Neutrophil (primary cell): ENCODE measurements around the gene CASKIN1.

Source experiments
- H3K27ac ChIP-seq: fragments of 200-600 bp; sonication (generic); 2 replicates; pipeline ENCODE4 v1.5.1; 2016; ENCODE audit warnings: mild to moderate bottlenecking, moderate library complexity
- H3K27me3 ChIP-seq: fragments of 200-600 bp; sonication (generic); 2 replicates; pipeline ENCODE4 v1.6.0; 2016; ENCODE audit warnings: mild to moderate bottlenecking
- H3K36me3 ChIP-seq: fragments of 200-600 bp; sonication (generic); 2 replicates; pipeline ENCODE4 v1.5.1; 2017
- H3K4me1 ChIP-seq, 2 experiments: fragments of 200-600 bp in 1 of 2; sonication (generic) in 1 of 2; 1 replicate in 1 of 2; 2 replicates in 1 of 2; pipeline versions ENCODE4 v1.5.1 to v1.6.1; 2013 to 2016; ENCODE audit warnings: low read depth in 1 of 2, low read length in 1 of 2, mild to moderate bottlenecking in 1 of 2, moderate library complexity in 1 of 2; ENCODE audit not compliant: control insufficient read depth in 1 of 2, insufficient read depth in 1 of 2
- H3K4me3 ChIP-seq, 2 experiments: fragments of 200-600 bp in 1 of 2; sonication (generic) in 1 of 2; 1 replicate in 1 of 2; 2 replicates in 1 of 2; pipeline ENCODE4 v1.5.1; 2013 to 2016; ENCODE audit warnings: low read depth in 1 of 2, low read length in 1 of 2, mild to moderate bottlenecking in 1 of 2, moderate library complexity in 1 of 2
- H3K9me3 ChIP-seq: fragments of 200-600 bp; sonication (generic); 2 replicates; pipeline ENCODE4 v1.5.1; 2016
- CTCF ChIP-seq: fragments of 200-600 bp; sonication (generic); IDR thresholded peaks from 2 replicates; pipeline ENCODE4 v1.5.1; 2016; ENCODE audit warnings: antibody characterized with exemption

Gene CASKIN1

GRCh38 chr16:2194852-2195321, 1.5 kb downstream of the CASKIN1 start:
- Histone ChIP-seq H3K36me3 (no peaks in the 10 kb centered on the region), H3K4me1 (peaks cover 0 to 11% of the 10 kb centered on the region in 2 experiments), H3K4me3 (no peak overlapping the region), H3K27me3 (peaks cover 70% of the 10 kb centered on the region), H3K27ac (no peak overlapping the region), H3K9me3 (no peaks in the 10 kb centered on the region)
- TF ChIP-seq CTCF: peak; percentile 30

GRCh38 chr16:2194166-2194834, 2.1 kb downstream of the CASKIN1 start:
- Histone ChIP-seq H3K36me3 (no peaks in the 10 kb centered on the region), H3K4me3 (no peak overlapping the region), H3K27me3 (peaks cover 64% of the 10 kb centered on the region), H3K9me3 (no peaks in the 10 kb centered on the region), H3K27ac (no peak overlapping the region), H3K4me1 (peaks cover 0 to 11% of the 10 kb centered on the region in 2 experiments)
- TF ChIP-seq CTCF: no peak

DNA sequence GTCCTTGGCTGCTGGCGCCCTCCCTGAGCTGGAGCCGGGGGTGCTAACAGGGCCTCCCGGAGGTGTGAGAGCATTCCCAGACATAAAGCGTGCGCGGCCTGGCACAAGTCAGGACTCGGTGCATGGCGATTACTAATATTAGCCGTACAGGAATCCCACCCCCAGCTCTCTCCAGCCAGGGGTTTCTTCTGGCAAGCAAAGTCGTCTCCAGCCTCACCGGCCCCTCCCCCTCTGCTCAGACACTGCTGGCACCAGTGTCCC, 5.0 kb downstream of the CASKIN1 start:
- no peak overlapping the region for H3K27ac ChIP-seq
- no peak for TF ChIP-seq CTCF
- H3K4me3 ChIP-seq: no peak overlapping the region
- peaks cover 37% of the 10 kb centered on the region for H3K27me3 ChIP-seq
- H3K4me1 ChIP-seq: peaks cover 0 to 11% of the 10 kb centered on the region in 2 experiments
- H3K36me3 ChIP-seq: no peaks in the 10 kb centered on the region
- H3K9me3 ChIP-seq: no peaks in the 10 kb centered on the region

DNA sequence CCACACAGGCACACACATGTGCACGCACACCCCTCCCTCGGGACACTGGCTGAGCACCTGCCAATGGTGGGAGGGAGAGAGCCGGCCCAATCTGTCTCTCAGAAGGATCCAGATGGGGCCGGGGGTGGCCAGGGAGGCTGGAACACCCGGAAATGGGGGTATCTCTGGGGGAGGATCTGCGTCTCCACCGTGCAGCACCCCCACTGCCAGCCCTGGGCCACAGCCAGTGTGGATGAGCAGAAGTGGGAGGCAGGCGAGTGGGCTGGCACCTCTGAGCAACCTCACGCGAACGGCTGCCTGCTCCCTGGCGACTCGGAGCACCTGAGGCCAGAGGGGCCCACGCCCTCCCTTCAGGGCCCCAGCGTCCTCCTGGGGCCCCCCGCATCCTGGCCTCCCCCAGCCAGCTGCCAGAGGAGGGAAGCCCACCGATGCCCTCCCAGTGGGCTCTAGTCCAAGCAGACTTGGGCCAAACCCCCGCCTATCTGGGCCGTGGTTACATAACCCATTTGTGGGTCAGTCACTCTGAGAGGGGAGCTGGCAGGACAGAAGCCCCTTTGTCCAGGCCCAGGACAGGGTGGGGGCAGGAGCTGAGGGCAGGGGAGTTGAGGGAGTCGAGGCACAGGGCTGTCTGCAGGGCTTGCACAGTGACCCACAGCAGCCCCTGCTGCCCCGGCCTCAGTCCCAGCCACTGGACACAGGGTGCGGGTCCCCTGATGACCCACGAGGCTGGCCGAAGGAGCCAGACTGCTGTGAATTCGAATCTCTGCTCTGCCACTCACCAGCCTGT, 5.6 kb downstream of the CASKIN1 start:
- H3K27me3 ChIP-seq: peaks cover 32% of the 10 kb centered on the region
- no peak overlapping the region for H3K27ac ChIP-seq
- H3K4me3 ChIP-seq: no peak overlapping the region
- TF ChIP-seq CTCF: no peak
- no peaks in the 10 kb centered on the region for H3K9me3 ChIP-seq
- H3K36me3 ChIP-seq: no peaks in the 10 kb centered on the region
- peaks cover 0 to 8% of the 10 kb centered on the region in 2 experiments for H3K4me1 ChIP-seq

DNA sequence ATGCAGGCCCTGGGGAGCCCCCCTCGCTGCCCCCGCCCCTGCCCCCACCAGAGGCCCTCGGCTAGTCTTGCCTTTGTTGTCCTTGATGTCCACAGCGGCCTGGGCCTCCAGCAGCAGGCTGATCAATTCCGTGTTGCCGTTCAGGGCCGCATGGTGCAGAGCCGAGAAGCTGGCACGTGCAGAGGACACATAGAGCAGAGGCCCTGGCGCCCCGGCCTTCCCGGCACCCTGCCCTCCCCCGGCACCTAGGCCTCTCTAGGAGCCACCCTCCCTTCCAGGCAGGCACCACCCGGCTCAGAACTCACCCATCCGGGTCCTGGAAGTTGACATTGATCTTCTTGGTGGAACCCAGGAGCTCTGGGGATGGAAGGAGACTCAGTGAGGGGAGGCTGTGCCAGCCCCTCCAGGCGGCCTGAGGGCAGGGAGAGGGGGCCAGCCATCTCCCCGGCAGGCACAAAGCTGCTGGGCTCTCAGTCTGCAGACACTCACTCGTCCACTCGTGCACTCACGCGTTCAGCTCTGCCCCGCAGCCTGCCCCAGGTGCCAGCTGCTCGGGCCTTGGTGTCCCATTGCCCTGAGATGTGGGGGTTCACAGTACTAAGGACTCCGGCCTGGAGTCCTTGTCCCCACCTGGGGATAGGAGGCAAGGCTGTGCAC, 6.3 kb downstream of the CASKIN1 start:
- no peaks in the 10 kb centered on the region for H3K9me3 ChIP-seq
- no peaks in the 10 kb centered on the region for H3K36me3 ChIP-seq
- peaks cover 25% of the 10 kb centered on the region for H3K27me3 ChIP-seq
- H3K4me1 ChIP-seq: peaks cover 0 to 3% of the 10 kb centered on the region in 2 experiments
- no peak overlapping the region for H3K27ac ChIP-seq
- TF ChIP-seq CTCF: no peak
- no peak overlapping the region for H3K4me3 ChIP-seq
